Endothelial cell of umbilical vein (primary cell): ENCODE results near the gene TAS2R41.

Experiments
- CTCF ChIP-seq, 2 donors: IDR thresholded peaks; 1 replicate in 1 of 2; 2 replicates in 1 of 2; pipeline ENCODE4 v1.5.1; 2011; ENCODE audit warnings: low read length in 2 of 2, mild to moderate bottlenecking in 2 of 2, moderate library complexity in 2 of 2, control low read depth in 1 of 2, inconsistent platforms in 1 of 2, low read depth in 1 of 2; ENCODE audit not compliant: insufficient read depth in 1 of 2; ENCODE audit errors: extremely low read depth in 1 of 2
- JUN ChIP-seq: IDR thresholded peaks from 2 replicates; pipeline ENCODE4 v1.6.1; 2011; ENCODE audit warnings: borderline replicate concordance, low read depth; ENCODE audit not compliant: insufficient read length, insufficient read depth
- MAX ChIP-seq: IDR thresholded peaks from 2 replicates; pipeline ENCODE4 v1.6.1; 2011; ENCODE audit not compliant: insufficient read depth, insufficient read length
- POLR2A ChIP-seq: IDR thresholded peaks from 2 replicates; pipeline ENCODE4 v1.6.1; 2012; ENCODE audit warnings: low read depth, mild to moderate bottlenecking, control low read depth, low read length
- POLR2AphosphoS5 ChIP-seq: IDR thresholded peaks from 2 replicates; pipeline ENCODE4 v1.6.1; 2012; ENCODE audit warnings: low read depth, mild to moderate bottlenecking, control low read depth, low read length, moderate library complexity; ENCODE audit not compliant: insufficient read depth

- TF ChIP-seq CTCF (IDR thresholded peaks at IDR 0.05; ENCODE audit: extremely low read depth in 1 of 2, insufficient read depth in 1 of 2, low read depth in 1 of 2, low read length in 2 of 2) (no peak), JUN (no peak), POLR2AphosphoS5 (no peak), POLR2A (no peak), MAX (no peak)
Observed at GRCh38 chr7:143518521-143518920, 40.8 kb downstream of the TAS2R41 start.
